Stimulated activated CD4-positive, alpha-beta T cell treated with anti-CD3 and anti-CD28 coated beads, Interleukin-15, amount 100 ng/mL, for 1 hour (primary cell): ENCODE measurements around the gene AFF3.
"Not testable (repeated sequence)": the region's sequence is repeated elsewhere in the genome, so short reads cannot be mapped to it uniquely, and the experiment has no call there.

Experiments
- DNase-seq, 2 donors: peaks; one replicate each; pipeline ENCODE4 v3.0.0-alpha.2; 2020; ENCODE audit warnings: low read depth in 1 of 2, low spot score in 1 of 2

Gene AFF3

DNA sequence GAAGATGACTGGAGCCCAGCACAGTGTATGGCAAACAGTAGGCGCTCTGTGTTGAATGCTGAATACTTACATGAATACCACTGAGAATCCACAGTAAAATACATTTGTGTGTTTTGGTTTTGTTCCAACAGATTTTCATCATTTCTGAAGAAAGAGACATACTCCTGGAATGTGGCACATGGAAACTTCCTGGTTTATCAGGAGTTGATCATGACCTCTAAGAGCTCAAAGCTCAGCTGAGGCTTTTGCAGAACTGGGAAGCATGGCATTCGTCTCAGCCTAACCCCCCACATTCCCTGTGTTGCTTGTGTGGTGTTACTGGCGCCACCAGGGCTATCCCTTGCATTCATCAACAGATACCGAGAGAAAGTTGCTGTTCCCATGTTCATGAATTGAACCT is 335.6 kb downstream of the AFF3 start:
- DNase-seq, result no peak

DNA sequence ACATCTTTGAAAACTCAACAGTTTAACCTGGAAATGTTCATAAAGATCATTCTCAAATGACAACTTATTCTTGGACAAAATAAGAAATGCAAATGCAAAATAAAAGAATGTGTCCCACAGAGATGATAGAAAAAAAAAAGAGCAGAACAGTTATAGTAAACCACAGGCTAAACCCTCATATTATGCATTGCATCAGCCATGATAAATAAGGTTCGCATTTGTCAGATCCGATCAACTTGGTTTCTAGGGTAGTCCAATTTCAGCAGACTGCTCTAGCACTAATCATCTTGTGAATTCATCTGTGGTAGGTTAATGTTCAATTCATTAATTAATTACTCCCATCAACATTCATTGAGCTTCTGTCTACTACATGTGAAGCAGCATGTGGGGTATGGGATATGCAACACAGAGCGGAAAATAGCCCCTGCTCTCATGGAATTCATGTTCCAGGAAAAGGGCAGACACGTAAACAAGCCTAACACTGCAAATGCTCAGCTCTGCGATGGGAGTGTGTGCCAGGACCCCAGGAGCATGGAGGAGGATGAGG is 336.4 kb downstream of the AFF3 start:
- DNase-seq, result no peak

DNA sequence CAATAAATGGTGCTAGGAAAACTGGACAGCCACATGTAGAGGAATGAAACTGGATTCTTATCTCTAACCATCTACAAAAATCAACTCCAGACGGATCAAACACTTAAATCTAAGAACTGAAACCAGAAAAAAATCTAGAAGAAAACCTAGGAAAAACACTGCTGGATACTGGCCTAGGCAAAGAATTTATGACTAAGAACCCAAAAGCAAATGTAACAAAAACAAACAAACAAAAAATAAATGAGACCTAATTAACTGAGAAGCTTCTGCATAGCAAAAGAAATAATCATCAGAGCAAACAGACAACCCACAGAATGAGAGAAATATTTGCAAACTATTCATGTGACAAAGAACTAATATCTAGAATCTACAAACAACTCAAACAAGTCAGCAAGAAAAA is 338.5 kb downstream of the AFF3 start:
- DNase-seq, result no peak

DNA sequence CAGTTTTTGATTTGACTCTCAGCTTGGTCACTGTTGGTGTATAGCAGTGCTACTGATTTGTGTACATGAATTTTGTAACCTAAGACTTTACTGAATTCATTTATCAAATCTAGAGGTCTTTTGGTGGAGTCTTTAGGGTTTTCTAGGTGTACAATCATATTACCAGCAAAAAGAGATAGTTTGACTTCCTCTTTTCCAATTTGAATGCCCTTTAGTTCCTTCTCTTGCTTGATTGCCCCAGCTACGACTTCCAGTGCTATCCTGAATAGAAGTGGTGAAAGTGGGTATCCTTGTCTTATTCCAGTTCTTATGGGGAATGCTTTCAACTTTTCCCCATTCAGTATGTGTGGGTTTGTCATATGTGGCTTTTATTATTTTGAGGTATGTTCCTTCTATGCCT is 339.7 kb downstream of the AFF3 start:
- DNase-seq, result no peak

DNA sequence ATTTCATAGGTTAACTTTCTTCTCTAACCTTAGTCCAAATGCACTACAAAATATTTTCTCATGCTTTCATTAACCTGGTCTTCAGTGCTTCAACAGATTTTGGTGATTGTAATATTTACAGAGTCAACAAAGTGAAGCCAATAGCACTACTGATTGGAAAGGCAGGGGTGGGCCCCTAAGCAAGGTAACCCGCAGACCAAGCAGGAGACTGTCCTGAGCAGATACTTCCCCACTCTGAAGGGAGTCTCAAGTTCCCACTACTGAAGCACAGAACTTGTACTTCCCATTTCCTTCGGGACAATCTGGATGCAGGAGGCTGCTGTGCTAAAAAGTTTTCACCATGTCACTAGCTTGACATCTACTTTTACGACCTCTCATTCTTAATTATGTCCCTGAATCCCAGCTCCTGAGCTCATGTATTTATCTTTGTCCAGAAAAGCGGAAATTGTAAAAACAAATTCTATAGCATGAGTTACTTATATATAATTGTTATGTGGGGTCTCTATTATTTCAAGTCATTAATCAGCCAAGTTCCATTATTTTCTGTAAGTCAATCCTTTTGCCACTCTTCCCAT is 341.0 kb downstream of the AFF3 start:
- DNase-seq, result no peak

DNA sequence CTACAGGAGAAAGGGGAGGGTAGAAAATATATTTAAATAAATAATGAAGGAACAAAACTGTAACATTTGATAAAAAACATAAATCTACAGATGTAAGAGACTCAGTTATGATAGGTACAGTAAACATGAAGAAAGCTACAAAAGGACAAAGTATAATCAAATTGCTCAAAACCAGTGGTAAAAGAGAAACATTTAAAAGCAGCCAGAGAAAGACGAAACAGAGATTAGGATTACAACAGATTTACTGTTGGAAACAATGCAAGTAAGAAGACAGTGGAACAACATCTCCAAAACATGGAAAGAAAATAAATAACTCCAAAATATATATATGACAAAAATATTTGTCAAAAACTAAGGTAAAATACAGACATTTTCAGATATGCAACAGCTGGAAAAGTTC is 344.9 kb downstream of the AFF3 start:
- no peak for DNase-seq

DNA sequence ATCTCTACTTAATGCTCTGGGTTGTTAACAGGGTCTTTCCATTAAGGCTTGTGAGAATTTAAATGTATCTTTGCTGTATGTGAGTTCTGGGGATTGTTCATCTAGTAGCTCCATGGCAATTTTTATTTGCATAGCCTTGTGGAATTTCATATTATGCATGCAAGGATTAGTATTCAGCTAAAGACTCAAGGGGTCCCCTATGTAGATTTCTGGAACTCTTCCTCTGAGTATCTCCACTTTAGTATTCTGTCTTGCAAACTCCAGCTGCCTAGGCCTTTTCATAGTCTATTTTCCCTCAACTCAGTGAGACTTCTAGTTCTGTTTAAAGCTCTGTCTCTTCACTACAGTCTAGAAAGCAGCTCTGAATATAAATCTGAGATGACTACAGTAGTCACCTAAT is 348.0 kb downstream of the AFF3 start:
- DNase-seq, result no peak

DNA sequence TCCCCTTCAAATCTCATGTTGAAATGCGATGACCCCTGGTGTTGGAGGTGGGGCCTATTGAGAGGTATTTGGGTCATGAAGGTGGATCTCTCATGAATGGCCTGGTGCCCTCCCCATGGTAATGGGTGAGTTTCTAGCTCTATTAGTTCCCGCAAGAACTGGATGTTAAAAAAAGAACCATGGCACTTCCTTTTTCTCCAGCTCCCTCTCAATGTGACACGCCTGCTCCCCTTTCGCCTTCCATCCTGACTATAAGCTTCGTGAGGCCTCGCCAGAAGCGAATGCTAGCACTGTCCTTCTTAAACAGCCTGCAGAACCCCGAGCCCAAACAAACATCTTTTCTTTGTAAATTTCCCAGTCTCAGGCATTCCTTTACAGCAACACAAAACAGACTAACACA is 349.4 kb downstream of the AFF3 start:
- no peak for DNase-seq

DNA sequence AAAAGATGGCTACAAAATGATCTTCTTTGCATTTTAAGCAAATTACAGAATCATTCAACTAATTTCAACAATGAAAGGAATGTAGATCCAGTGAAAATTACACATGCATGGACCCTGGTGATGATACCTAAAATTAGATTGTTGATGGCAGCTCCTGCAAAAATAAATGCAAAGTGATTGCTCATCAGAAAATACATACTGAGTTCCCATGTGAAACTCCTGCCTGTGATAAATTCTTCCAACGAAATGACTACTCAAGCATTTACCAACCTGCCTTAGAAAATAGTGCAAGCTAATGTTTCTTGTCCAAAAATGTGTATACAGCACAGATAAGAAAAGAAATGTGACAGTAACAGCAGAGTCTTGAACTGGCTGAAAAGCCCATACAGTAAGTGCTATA is 352.5 kb downstream of the AFF3 start:
- no peak for DNase-seq

DNA sequence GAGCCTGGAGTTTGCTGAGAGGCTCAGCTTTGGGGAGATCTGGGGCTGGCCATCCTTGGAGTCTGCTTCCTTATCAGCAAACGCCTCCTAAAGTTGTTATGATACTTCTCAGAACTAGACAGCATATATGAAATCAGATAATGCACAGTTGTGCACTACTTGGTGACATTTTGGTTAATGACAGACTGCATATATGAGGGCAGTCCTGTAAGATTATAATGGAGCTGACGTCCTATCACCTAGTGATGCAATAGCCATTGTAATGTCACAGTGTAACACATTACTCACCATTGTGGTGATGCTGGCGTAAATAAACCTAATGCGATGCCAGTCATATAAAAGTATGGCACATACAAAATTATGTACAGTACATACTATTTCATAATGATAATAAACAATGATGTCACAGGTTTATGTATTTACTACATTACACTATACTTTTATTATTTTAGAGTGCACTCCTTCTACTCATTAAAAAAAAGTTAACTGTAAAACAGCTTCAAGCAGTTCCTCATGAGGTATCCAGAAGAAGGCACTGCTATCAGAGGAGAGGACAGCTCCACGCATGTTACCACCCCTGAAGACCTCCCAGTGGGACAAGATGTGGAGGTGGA is 354.5 kb downstream of the AFF3 start:
- no peak for DNase-seq

DNA sequence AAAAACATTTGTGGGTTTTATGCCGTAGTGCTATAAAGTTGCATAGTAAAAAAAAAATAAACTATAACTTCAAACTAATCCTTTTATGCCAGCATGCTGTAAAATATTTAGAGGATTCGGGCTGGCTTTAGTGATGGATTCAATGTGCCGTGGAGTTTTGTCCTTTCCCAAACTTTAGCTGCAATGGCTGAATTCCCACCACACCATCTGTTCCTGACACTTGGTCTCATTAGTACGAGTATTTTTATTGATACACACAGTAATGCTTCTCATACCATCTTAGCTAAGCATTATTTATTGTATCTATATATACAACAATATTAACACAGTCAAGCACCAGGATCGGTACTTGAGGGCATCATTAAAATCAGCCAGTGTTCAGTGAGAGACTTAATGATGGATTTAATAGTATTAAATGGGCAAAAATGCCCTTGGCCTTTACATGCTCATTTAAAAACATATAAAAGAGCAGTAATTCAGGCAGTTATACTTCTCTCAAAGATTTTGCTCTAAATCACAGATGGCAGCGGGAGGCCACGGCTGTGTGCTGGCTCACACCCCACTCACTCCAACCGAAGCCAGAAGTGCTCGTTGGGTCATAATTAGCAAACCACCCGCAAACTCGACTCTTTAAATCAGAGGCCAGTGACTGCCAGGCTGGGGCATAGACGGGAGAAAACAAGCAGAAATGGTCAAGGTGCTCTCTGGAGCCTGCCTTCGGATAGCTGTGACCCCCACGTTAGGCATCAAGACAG is 355.6 kb downstream of the AFF3 start:
- DNase-seq, result no peak

DNA sequence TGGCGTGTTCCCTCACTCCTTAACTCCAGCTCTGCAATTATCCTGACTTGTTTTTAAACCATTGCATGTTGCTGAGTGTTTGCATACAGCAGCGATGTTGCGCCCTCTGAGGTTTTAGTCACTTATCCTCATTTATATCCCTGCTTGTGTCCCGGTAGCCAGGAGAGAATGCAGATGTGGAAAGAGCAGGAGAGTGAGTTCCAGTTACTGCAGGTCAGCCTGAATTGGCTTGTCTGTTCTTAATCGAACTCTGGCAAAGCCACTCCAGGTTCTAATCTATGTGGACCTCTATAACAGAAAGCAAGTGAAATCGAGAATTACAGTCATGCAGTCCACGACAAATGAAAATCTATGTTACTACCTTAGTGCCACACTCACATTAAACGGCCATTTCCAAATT is 357.4 kb downstream of the AFF3 start:
- no peak for DNase-seq

DNA sequence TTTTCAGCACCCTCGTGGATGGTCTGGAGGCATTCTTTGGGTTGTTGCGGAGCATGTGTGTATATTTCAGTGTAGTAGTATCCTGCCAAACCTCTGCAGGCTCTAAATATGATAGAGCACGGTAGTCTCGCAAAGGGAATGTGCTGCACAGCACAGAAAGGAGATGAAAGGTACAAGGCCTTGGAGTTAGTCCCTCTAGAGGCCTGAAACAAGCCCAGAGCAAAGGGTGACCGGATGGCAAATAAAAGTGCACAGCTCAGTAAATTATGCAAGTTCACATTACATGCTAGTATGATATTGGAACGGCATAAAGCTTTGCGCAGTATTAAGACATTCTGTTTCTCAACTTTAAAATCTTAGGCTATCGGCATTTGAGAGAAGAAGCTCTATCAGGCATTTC is 358.1 kb downstream of the AFF3 start:
- no peak for DNase-seq

DNA sequence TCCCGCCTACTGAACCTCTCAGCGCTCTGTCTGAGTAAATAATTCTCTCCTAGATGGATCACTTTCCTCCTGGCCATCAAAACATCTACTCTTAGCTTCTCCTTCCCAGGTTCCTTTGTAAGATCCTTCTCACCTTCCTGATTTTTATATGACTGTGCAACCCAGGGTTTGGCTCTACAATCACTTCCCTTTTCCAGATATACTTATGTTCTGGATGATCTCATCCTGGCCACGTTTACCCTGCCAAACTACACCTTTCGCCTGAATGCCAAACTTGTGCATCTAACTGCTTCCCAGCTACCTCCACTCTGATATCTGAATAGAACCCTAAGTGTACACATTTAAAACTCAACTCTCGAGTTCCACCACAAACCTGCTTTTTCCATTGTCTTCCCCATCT is 362.1 kb downstream of the AFF3 start:
- no peak for DNase-seq

DNA sequence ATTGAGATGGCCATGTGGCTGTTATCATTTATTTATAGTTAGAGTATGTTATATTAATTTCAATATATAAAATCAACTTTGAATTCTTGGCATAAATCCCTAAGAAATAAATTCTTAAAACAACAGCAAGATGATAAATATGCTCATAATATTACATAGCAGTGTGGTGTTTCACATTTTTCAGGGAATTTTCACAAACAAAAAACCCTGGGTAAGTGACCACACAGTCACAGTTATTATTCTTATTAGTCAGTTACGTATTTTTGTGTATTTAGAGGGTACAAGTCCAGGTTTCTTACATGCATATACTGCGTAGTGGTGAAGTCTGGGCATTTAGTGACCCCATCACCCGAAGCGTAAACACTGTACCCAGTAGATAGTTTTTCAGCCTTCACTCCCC is 363.1 kb downstream of the AFF3 start:
- DNase-seq, result no peak

DNA sequence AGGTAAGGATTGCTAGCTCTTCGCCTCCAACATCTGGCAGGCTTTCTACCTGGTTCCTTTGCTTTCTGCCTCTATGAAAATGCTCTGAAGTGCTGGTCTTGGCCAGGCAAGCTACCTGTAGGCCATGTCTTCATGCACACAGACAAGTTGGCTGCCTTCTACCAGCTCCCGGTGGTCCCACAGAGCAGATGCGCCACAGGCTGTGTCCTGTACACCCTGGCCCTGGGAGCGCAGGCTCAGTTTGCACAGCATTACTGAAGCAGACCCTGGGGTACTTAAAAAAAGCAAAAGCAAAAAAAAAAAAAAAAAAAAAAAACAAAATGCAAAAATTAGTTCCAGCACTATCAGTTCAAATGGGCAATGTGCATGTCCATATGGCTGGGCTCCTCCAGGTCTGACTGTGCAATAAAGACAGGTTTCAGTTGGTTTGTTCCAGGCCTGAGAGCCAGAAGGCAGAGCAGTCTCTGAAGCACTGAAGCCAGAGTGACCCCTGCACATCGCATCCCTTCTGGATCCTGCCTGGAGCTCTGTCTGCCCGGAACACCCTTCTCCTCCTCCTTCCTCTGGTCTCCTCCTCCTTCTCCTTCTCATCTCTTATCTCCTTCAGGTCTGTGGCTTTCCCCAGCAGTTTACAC is 364.6 kb downstream of the AFF3 start:
- no peak for DNase-seq

DNA sequence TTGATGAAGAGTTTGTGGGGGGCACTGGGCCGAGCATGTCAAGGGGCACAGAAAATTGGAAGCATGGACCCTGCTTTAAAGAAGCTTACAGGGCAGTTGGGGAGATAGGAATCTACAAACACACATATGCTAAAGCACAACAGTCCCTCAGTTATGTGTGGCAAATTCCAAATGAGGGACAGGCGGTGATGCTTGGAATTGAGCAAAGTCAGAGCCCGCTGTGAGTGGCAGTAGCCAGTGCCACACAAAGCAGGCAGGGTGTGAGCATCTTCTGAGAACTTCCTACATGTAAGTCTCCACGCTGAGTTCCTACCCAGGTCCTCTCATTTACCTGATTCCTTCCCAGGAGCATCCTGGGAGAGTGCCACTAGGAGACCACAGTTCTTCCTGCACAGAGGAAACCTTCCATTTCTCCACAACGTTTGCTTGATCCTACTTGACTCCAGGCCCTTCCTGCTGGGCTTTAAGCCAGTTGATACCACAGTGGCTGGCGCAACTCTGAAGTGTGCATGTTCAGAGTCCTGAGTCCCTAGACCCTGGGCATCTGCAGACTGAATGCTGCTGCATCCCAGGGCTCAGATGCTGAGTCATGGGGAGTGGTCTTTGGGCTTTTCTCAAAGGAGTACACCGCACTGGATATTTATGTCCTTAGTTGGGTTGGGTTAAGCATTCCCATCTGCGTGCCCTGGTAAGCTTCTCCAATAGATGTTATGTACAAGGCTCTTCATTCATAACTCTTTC is 365.3 kb downstream of the AFF3 start:
- DNase-seq, result no peak

DNA sequence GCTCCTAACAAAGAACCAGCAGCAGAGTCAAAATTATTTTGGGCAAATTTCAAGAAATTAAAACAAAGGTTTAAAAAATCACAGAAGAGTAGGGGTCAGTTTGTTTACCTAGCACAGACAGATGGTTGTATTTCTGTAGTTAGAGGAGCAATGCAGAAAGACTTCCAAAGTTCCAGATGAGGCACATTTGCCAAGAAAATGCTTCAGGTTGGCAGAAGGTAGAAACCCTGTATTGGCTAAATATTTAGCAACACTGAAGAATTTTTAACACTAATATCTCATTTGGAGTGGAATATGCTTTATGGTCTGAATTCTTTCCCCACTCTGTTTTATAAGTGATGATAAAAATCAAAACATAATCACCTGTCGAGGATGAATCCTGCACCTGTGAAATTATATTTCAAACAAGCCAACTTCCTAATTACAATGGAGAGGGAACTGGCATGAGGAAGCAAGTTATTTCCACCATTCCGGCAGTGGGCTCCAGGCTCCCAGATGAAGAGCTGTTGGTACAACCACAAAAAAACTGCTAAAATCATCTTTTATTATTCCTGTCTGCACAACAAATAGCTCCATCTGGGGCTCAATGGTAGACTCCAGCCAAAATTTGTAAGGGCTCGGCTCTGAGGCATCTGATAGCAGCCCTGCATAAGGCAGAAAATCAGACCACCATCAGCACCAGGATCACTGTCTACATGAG is 366.0 kb downstream of the AFF3 start:
- DNase-seq, result no peak

DNA sequence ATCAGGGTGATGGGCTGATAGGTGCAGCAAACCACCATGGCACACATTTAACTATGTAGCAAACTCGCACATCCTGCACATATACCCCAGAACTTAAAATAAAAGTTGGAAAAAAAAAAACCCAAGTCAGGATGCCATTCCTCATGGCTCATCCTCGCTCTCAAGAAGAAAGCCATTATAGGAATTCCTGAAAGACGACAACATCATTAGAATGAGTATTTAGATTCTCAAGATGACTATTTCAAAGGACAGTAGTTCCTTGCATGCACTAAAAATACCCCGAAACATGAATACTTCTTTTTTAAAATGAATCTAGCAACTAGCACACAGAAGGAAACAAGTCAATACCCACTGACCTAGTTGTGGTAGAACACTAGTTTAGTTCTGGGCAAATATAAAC is 366.8 kb downstream of the AFF3 start:
- DNase-seq, result no peak

DNA sequence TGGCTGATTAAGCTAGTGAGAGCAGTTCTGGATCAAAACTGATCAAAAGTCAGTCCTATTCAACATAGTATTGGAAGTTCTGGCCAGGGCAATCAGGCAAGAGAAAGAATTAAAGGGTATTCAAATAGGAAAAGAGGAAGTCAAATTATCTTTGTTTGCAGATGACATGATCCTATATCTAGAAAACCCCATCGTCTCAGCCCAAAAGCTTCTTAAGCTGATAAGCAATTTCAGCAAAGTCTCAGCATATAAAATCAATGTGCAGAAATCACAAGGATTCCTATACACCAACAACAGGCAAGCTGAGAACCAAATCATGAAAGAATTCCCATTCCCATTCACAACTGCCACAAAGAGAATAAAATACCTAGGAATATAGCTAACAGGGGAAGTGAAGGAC is 368.7 kb downstream of the AFF3 start:
- DNase-seq, result not testable (repeated sequence)
